Uterus (tissue), 2 donors: ENCODE results near the gene CLDN20.

Experiments
- CTCF ChIP-seq, 4 experiments: fragments of 200-600 bp in 2 of 4; fragments of 450-650 bp in 2 of 4; sonication (generic) in 2 of 4; IDR thresholded peaks; one replicate each; pipeline ENCODE4 v1.5.1; 2016 to 2019; ENCODE audit warnings: antibody characterized with exemption in 4 of 4, mild to moderate bottlenecking in 2 of 4, moderate library complexity in 1 of 4
- POLR2A ChIP-seq, 2 donors: fragments of 450-650 bp; IDR thresholded peaks; one replicate each; pipeline ENCODE4 v1.6.1; 2016; ENCODE audit warnings: antibody characterized with exemption in 2 of 2, mild to moderate bottlenecking in 1 of 2, moderate library complexity in 1 of 2

GRCh38 chr6:155245831-155246230 lies 18.0 kb upstream of the CLDN20 start:
- TF ChIP-seq CTCF (IDR thresholded peaks at IDR 0.05) (no peak), POLR2A (IDR thresholded peaks at IDR 0.05) (no peak)
